Parathyroid adenoma (tissue), 2 donors: Measurements from ENCODE around the gene LHX2.

Source experiments
- H2AFZ ChIP-seq: fragments of 300-600 bp; sonication (generic); one replicate; pipeline ENCODE4 v1.7.0; 2017; ENCODE audit warnings: antibody characterized with exemption, mild to moderate bottlenecking
- H3K27ac ChIP-seq: fragments of 300-600 bp; sonication (generic); one replicate; pipeline ENCODE4 v1.7.0; 2017
- H3K27me3 ChIP-seq: fragments of 300-600 bp; sonication (generic); one replicate; pipeline ENCODE4 v1.7.0; 2017; ENCODE audit warnings: low read length; ENCODE audit not compliant: control insufficient read depth, insufficient read depth
- H3K36me3 ChIP-seq: fragments of 300-600 bp; sonication (generic); one replicate; pipeline ENCODE4 v1.7.0; 2017; ENCODE audit warnings: low read length; ENCODE audit not compliant: control insufficient read depth, insufficient read depth
- H3K4me1 ChIP-seq: fragments of 300-600 bp; sonication (generic); one replicate; pipeline ENCODE4 v1.7.0; 2017; ENCODE audit warnings: control low read depth
- H3K4me2 ChIP-seq: fragments of 300-600 bp; sonication (generic); one replicate; pipeline ENCODE4 v1.7.0; 2017; ENCODE audit warnings: low read length
- H3K4me3 ChIP-seq: fragments of 300-600 bp; sonication (generic); one replicate; pipeline ENCODE4 v1.7.0; 2017; ENCODE audit warnings: low read depth, low read length
- H3K79me2 ChIP-seq: fragments of 300-600 bp; sonication (generic); one replicate; pipeline ENCODE4 v1.7.0; 2017; ENCODE audit warnings: control low read depth
- H3K9ac ChIP-seq: fragments of 300-600 bp; sonication (generic); one replicate; pipeline ENCODE4 v1.7.0; 2017; ENCODE audit warnings: mild to moderate bottlenecking
- H3K9me3 ChIP-seq: fragments of 300-600 bp; sonication (generic); one replicate; pipeline ENCODE4 v1.7.0; 2017; ENCODE audit warnings: low read length; ENCODE audit not compliant: control insufficient read depth
- CTCF ChIP-seq: fragments of 300-600 bp; sonication (generic); IDR thresholded peaks from one replicate; pipeline ENCODE4 v1.7.0; 2017; ENCODE audit warnings: antibody characterized with exemption, mild to moderate bottlenecking
- donor health status: primary hyperparathyroidism.

LHX2 gene

GRCh38 chr9:124035001-124035650, 23.6 kb downstream of the LHX2 start:
- no peaks in the 10 kb centered on the region for H3K4me1 ChIP-seq
- TF ChIP-seq CTCF: no peak
- H2AFZ ChIP-seq: no peak overlapping the region
- no peak overlapping the region for H3K4me2 ChIP-seq
- H3K36me3 ChIP-seq: no peaks in the 10 kb centered on the region
- no peaks in the 10 kb centered on the region for H3K79me2 ChIP-seq
- no peaks in the 10 kb centered on the region for H3K9me3 ChIP-seq
- H3K9ac ChIP-seq: no peak overlapping the region
- no peak overlapping the region for H3K27ac ChIP-seq
- H3K4me3 ChIP-seq: no peak overlapping the region
- no peaks in the 10 kb centered on the region for H3K27me3 ChIP-seq

GRCh38 chr9:124036578-124036977, 25.0 kb downstream of the LHX2 start:
- Histone ChIP-seq H3K9ac (no peak overlapping the region), H3K27me3 (peaks cover 4% of the 10 kb centered on the region), H3K79me2 (no peaks in the 10 kb centered on the region), H3K36me3 (no peaks in the 10 kb centered on the region), H2AFZ (no peak overlapping the region), H3K4me1 (no peaks in the 10 kb centered on the region), H3K9me3 (no peaks in the 10 kb centered on the region), H3K4me3 (no peak overlapping the region), H3K27ac (no peak overlapping the region), H3K4me2 (no peak overlapping the region)
- no peak for TF ChIP-seq CTCF

DNA sequence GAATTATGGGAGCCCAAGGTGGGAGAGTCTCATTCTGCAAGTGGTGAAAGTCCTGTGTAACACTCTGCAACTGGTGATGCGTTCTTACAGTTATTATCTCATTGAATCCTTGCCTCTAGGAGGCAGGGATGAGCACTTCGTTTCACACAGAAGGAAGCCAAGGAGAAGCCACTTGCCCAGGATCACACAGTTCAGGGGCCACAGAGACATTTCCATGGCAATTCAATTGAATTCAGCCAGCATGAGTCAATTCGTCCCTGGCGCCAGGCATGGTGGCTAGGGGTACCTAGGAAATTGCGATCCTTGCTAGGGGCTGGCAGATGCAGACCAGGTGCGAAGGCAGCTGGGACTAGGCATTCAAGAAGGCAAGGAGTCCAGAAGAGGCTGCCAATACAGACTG, 26.2 kb downstream of the LHX2 start:
- Histone ChIP-seq H3K4me3 (no peak overlapping the region), H3K79me2 (no peaks in the 10 kb centered on the region), H3K27ac (no peak overlapping the region), H3K9me3 (no peaks in the 10 kb centered on the region), H3K9ac (no peak overlapping the region), H3K27me3 (peaks cover 4% of the 10 kb centered on the region), H3K4me2 (no peak overlapping the region), H3K36me3 (no peaks in the 10 kb centered on the region), H3K4me1 (no peaks in the 10 kb centered on the region), H2AFZ (no peak overlapping the region)
- no peak for TF ChIP-seq CTCF

- H3K27me3 ChIP-seq: peaks cover 4% of the 10 kb centered on the region
- no peak overlapping the region for H3K27ac ChIP-seq
Observed at GRCh38 chr9:124038239-124038638, 26.7 kb downstream of the LHX2 start.

More at GRCh38 chr9:124038239-124038638, 26.7 kb downstream of the LHX2 start:
- no peak overlapping the region for H2AFZ ChIP-seq
- no peak for TF ChIP-seq CTCF
- no peaks in the 10 kb centered on the region for H3K79me2 ChIP-seq
- H3K9me3 ChIP-seq: no peaks in the 10 kb centered on the region
- H3K4me1 ChIP-seq: no peaks in the 10 kb centered on the region
- H3K36me3 ChIP-seq: no peaks in the 10 kb centered on the region
- no peak overlapping the region for H3K4me2 ChIP-seq
- no peak overlapping the region for H3K9ac ChIP-seq
- H3K4me3 ChIP-seq: no peak overlapping the region
